ENCODE measurements around the gene PHYHD1. TPM values are rescaled to one million over a fixed set of nuclear protein-coding genes. Genes with fewer than 3 reads are reported as not detected.

The PHYHD1 gene
- total and polyA plus RNA-seq, 10 of the 15 experiments (the other 5 are each of a cell fraction or from before 2014, with no cell fraction given): 0.09 to 0.17 TPM; not detected in 8

DNA sequence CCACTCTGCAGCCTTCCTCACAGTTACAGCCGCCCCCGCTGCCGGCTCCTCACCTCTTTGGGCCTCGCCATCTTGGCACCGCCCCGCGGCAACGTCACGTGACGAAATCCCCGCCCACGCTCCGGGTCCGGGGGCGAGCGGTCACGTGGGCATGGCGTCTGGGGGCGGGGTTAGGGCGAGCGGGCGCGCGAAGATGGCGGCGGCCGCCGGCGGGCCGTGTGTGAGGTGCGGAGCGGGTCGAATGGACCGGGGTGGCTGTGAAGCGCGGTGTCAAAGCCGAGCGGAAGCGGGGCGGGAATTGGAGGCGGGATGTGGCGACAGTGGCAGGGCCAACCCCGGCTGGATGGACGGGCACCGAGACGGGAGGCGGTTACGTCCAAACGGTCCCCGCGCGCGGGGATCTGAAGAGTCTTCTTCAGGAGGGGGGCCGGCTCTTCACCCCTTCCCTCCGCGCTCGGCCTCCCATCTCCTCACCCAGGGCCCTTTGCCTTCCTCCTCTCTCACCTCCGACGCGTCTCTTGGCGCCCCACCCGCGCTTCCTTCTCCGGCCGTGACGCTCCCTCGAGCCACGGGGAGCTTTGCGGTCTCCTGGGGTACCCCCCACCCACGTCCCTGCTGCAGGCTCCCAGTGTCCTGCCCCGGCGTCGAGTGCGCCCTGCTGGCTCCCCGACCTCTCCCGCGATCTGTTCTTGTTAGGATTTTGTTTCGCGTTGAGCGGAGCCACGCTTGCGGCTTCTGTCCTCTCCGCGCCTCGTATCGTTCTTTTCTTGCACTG lies 26.9 kb downstream of the PHYHD1 start, which contains the start of the genes DOLK and NUP188 (continued):
- TF ChIP-seq, protein P1, sequence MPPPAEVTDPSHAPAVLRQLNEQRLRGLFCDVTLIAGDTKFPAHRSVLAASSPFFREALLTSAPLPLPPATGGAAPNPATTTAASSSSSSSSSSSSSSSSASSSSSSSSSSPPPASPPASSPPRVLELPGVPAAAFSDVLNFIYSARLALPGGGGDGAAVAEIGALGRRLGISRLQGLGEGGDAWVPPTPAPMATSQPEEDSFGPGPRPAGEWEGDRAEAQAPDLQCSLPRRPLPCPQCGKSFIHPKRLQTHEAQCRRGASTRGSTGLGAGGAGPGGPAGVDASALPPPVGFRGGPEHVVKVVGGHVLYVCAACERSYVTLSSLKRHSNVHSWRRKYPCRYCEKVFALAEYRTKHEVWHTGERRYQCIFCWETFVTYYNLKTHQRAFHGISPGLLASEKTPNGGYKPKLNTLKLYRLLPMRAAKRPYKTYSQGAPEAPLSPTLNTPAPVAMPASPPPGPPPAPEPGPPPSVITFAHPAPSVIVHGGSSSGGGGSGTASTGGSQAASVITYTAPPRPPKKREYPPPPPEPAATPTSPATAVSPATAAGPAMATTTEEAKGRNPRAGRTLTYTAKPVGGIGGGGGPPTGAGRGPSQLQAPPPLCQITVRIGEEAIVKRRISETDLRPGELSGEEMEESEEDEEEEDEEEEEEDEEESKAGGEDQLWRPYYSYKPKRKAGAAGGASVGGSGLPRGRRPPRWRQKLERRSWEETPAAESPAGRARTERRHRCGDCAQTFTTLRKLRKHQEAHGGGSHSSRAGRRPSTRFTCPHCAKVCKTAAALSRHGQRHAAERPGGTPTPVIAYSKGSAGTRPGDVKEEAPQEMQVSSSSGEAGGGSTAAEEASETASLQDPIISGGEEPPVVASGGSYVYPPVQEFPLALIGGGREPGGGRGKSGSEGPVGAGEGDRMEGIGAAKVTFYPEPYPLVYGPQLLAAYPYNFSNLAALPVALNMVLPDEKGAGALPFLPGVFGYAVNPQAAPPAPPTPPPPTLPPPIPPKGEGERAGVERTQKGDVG (CRISPR knock-in tag; IDR thresholded peaks at IDR 0.05): peak; percentile 89
- TF ChIP-seq JUNB (IDR thresholded peaks at IDR 0.05) (no peak), MEF2B (IDR thresholded peaks at IDR 0.05; ENCODE audit: partially characterized antibody, poor library complexity, severe bottlenecking) (peak; percentile 30), RCOR1 (conservative IDR thresholded peaks at IDR 0.05; ENCODE audit: low read depth, low read length) (no peak), PML (IDR thresholded peaks at IDR 0.05; ENCODE audit: low read length) (peak; percentile 92; the same call in 1 of the 2 replicates), EED (IDR thresholded peaks at IDR 0.05; ENCODE audit: low read depth) (no peak), NR2C1 (IDR thresholded peaks at IDR 0.05) (peak; percentile 55), CBX5 (IDR thresholded peaks at IDR 0.05; ENCODE audit: low read depth) (no peak), ESRRA (IDR thresholded peaks at IDR 0.05; ENCODE audit: low read length) (no peak), ATF7 (IDR thresholded peaks at IDR 0.05; ENCODE audit: low read depth) (peak; percentile 56; the same call in 1 of the 2 replicates), TCF12 (IDR thresholded peaks at IDR 0.05; ENCODE audit: low read depth, low read length) (peak; percentile 34; the same call in 1 of the 2 replicates), CREB1 (IDR thresholded peaks at IDR 0.05; ENCODE audit: low read depth) (peak; percentile 90), IKZF1 (conservative IDR thresholded peaks at IDR 0.05) (peak; percentile 86), BRCA1 (IDR thresholded peaks at IDR 0.05; ENCODE audit: low read depth, low read length) (no peak), CHD1 (IDR thresholded peaks at IDR 0.05; ENCODE audit: low read depth, low read length) (no peak), RFX5 (IDR thresholded peaks at IDR 0.05; ENCODE audit: low read depth, low read length) (peak; percentile 61; the same call in 1 of the 2 replicates), TAF1 (IDR thresholded peaks at IDR 0.05; ENCODE audit: borderline replicate concordance, low read depth, low read length) (peak; percentile 98), TBL1XR1 (IDR thresholded peaks at IDR 0.05; ENCODE audit: low read depth, low read length) (no peak; the same call in 1 of the 2 replicates), DPF2 (IDR thresholded peaks at IDR 0.05) (peak; percentile 76), CREM (IDR thresholded peaks at IDR 0.05; ENCODE audit: low read depth) (peak; percentile 86)
- TF ChIP-seq, protein P2, sequence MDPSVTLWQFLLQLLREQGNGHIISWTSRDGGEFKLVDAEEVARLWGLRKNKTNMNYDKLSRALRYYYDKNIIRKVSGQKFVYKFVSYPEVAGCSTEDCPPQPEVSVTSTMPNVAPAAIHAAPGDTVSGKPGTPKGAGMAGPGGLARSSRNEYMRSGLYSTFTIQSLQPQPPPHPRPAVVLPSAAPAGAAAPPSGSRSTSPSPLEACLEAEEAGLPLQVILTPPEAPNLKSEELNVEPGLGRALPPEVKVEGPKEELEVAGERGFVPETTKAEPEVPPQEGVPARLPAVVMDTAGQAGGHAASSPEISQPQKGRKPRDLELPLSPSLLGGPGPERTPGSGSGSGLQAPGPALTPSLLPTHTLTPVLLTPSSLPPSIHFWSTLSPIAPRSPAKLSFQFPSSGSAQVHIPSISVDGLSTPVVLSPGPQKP (IDR thresholded peaks at IDR 0.05; ENCODE audit: low read depth, low read length): no peak
- TF ChIP-seq, protein P3, sequence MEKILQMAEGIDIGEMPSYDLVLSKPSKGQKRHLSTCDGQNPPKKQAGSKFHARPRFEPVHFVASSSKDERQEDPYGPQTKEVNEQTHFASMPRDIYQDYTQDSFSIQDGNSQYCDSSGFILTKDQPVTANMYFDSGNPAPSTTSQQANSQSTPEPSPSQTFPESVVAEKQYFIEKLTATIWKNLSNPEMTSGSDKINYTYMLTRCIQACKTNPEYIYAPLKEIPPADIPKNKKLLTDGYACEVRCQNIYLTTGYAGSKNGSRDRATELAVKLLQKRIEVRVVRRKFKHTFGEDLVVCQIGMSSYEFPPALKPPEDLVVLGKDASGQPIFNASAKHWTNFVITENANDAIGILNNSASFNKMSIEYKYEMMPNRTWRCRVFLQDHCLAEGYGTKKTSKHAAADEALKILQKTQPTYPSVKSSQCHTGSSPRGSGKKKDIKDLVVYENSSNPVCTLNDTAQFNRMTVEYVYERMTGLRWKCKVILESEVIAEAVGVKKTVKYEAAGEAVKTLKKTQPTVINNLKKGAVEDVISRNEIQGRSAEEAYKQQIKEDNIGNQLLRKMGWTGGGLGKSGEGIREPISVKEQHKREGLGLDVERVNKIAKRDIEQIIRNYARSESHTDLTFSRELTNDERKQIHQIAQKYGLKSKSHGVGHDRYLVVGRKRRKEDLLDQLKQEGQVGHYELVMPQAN (conservative IDR thresholded peaks at IDR 0.05): peak; percentile 50; the same call in 1 of the 2 replicates
- TF ChIP-seq, protein P4, sequence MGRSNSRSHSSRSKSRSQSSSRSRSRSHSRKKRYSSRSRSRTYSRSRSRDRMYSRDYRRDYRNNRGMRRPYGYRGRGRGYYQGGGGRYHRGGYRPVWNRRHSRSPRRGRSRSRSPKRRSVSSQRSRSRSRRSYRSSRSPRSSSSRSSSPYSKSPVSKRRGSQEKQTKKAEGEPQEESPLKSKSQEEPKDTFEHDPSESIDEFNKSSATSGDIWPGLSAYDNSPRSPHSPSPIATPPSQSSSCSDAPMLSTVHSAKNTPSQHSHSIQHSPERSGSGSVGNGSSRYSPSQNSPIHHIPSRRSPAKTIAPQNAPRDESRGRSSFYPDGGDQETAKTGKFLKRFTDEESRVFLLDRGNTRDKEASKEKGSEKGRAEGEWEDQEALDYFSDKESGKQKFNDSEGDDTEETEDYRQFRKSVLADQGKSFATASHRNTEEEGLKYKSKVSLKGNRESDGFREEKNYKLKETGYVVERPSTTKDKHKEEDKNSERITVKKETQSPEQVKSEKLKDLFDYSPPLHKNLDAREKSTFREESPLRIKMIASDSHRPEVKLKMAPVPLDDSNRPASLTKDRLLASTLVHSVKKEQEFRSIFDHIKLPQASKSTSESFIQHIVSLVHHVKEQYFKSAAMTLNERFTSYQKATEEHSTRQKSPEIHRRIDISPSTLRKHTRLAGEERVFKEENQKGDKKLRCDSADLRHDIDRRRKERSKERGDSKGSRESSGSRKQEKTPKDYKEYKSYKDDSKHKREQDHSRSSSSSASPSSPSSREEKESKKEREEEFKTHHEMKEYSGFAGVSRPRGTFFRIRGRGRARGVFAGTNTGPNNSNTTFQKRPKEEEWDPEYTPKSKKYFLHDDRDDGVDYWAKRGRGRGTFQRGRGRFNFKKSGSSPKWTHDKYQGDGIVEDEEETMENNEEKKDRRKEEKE (IDR thresholded peaks at IDR 0.05): no peak
